GM21423 (cell line): ENCODE data around the gene MYL7.
"Not testable (repeated sequence)": the region's sequence is repeated elsewhere in the genome, so short reads cannot be mapped to it uniquely, and the experiment has no call there.

Experiments
- ATAC-seq: cut with Tn5 transposase; IDR thresholded peaks from one replicate; pipeline ENCODE4 v1.9.1; 2021; ENCODE audit warnings: mild to moderate bottlenecking, moderate library complexity; ENCODE audit not compliant: unreplicated experiment

The MYL7 gene

GRCh38 chr7:44172352-44172751 is 31.2 kb upstream of the MYL7 start:
- ATAC-seq, result no peak

- ATAC-seq, result not testable (repeated sequence)
Measured at GRCh38 chr7:44171901-44172300, 30.8 kb upstream of the MYL7 start.

- no peak for ATAC-seq
Measured at GRCh38 chr7:44167920-44168319, 26.8 kb upstream of the MYL7 start.

- ATAC-seq, result no peak
Measured at GRCh38 chr7:44163591-44163990, 22.5 kb upstream of the MYL7 start.

GRCh38 chr7:44162785-44163395 is 21.8 kb upstream of the MYL7 start:
- ATAC-seq, result no peak

DNA sequence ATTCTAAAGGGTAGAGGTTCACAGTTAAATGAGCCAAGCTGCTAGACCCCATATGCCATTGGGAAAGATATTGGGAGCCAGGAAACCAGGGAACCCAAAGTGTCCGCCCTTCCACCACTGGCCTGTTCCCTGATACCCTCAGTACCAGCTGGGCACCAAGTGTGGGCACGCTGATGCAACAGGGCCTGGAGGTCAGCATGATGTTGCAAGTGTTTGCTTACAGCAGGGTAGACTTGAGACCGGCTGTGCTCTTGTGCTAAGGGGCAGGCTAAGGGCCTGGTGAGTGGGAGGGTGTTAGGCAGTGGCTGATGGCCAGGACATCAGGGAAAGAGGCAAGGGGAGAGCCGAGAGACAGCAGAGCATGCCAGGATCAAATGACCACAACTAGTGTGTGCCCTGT is 21.0 kb upstream of the MYL7 start:
- no peak for ATAC-seq

- no peak for ATAC-seq
Measured at GRCh38 chr7:44161371-44161770, 20.2 kb upstream of the MYL7 start.

- no peak for ATAC-seq
Measured at GRCh38 chr7:44159824-44160630, 18.9 kb upstream of the MYL7 start.

GRCh38 chr7:44158873-44159631 is 17.9 kb upstream of the MYL7 start:
- no peak for ATAC-seq

GRCh38 chr7:44158096-44158872 is 17.2 kb upstream of the MYL7 start:
- no peak for ATAC-seq

- no peak for ATAC-seq
Measured at GRCh38 chr7:44157116-44158080, 16.3 kb upstream of the MYL7 start.

DNA sequence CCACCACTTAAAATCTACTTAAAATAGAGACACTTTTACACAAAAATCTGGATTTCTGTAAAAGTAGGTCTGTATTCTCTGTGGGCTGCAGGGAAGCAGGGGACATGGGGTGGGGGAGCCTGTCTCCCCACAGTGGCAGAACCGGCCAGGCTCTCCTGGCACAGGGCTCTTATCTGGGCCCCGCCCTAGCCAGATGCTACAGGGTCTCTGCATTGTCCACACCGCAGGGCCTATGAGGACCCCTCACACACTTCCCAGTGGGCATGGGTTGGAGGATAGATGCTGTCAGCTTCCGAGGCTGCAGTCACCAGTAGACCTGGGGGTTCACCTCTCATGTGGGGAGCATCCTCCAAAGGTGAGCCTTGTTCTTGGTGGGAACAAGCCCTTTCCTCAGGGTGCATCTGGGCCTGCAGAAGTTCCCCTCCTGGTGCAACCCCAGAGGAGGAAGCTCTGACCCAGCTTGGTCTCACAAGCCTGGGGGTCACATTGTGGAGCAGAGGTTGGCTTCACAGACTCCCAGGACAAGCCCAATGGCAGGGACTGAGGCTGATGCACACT is 15.4 kb upstream of the MYL7 start:
- no peak for ATAC-seq

- ATAC-seq, result no peak
Measured at GRCh38 chr7:44155191-44156185, 14.4 kb upstream of the MYL7 start.

DNA sequence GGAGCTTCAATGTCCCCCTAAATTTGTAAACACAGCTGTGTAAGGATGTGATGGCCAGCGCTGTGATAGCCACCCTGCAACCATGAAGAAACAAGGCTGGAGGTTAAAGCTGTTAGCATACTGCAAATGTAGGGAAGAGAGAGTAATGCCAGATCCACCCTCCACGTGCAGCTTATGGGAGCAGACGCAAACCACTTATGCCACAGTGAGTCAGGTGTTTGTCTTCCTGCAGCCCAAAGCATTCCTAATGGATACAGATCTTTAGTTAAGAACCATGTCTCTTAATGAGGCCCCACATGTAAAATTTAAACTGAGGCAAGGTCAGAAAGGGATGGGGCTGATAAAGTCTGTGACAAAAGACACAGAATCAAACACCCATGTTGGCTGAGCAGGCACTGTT is 13.6 kb upstream of the MYL7 start:
- no peak for ATAC-seq

DNA sequence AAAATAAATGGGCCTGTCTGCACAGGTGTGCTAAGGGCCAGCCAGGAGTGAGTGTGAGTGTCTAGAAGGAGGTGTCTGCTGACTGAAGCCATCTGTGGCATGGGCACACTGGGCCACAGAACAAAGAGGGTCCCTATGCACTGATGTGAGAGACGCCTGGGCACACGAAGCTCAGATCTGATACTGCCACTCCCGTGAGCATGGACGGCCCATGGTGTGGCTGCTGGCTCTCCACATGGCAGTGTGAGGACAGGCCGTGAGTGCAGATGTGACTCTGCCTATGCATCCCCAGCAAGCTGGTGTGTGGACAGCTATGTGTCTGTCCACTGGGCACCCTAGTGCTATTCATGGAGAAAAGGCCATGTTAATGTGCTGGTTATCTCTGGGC is 12.8 kb upstream of the MYL7 start:
- ATAC-seq, result no peak

DNA sequence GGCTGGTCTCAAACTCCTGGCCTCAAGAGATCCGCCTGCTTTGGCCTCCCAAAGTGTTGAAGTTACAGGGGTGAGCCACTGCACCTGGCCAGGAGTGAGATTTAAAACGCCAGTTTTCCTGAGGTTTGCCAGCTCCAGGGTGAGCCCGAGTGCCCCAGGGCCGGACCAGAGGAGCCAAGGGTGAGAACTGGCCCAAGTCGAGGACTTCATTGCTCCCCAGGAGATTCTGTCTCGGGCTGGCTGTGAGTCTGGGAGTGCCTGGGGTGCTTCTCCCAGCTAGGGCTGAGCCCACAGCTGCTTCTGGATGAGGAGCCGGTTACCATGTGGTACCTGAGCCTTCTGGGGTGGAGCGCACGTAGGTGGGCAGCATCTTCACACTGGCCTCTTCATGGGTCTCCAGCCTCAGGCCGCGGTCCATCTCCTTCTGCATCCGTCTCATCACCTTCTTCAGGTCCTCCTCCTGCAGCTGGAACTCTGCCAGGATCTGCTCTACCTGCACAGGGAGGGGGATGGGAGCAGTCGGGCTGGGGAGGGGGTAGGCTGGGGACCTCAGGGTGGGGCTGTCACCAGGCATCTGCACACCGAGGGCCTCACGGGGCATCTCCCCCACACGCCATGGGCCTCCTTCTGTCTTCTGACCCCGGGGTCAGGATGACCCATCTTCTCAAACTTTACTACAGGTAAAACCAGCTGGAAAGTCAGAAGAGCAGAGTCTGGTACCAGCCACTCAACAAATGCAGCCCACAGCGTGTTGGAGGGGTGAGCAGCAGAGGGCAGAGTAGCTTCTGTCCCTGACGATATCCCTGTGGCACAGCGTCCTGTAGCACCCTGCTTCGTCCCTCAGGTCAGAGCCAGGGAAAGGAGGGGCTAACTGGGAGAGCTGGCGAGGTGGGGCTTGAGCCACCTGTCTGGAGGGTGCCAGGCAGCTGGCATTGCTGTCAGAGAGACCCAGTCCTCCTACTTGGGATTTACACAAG is 12.1 kb upstream of the MYL7 start:
- no peak for ATAC-seq

GRCh38 chr7:44151956-44152355 is 10.8 kb upstream of the MYL7 start:
- ATAC-seq, result no peak
